ENCODE data around the gene NR0B2. TPM values are rescaled to one million over a fixed set of nuclear protein-coding genes. Genes with fewer than 3 reads are reported as not detected.

Gene NR0B2
- total RNA-seq, 1 donor from 2014 or later: not detected

DNA sequence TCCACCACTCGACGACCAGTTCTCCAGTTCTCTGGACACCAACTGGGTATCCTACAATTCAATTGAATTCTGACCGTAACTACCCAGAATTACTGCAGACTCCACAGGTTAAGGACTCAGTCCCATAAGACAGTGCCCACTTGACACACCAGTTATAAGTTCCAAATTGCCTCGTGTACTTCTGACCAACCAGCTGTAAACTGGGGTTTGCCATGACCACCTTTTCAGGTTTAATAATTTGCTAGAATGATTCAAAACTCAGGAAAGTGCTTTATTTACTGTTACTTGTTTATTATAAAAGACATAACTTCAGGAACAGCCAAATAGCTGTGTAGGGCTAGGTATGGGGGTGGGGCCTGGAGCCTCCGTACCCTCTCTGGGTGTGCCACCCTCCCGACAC, 23.0 kb upstream of the NR0B2 start:
- no peak for DNase-seq (ENCODE audit: low spot score)

DNA sequence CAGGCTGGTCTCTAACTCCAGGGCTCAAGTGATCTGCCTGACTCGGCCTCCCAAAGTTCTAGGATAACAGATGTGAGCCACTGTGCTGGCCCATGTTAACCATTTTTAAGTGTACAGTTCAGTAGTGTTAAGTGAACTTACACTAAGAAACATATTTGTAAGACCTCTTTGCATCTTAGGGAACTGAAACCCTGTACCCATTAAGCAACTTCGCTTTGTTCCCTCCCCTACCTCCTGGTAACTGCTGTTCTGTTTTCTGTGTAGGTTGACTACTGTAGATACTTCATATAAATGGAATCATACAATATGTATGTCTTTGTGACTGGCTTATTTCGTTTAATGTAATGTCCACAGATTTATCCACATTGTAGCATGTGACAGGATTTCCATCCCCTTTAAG, 18.8 kb upstream of the NR0B2 start:
- no peak for DNase-seq (ENCODE audit: low spot score)

DNA sequence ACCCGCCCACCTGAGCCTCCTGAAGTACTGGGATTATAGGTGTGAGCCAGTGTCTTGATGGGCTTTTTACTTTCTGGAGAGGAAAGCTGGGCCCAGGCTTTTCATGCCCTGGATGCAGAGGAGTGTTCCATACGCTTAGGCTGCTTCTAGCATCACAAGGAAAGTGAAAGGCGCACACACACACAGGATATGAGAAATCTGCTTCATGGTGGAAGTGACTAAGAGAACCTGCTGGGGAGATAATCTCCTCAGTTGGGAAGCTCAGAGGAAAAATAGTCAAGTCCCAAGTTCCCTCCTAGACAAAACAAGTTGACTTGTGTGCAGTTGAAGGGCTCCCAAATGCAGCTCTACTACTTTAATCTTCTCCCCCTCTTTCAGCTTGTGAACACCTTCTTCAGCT, 9.9 kb upstream of the NR0B2 start:
- no peak for DNase-seq (ENCODE audit: low spot score)

DNA sequence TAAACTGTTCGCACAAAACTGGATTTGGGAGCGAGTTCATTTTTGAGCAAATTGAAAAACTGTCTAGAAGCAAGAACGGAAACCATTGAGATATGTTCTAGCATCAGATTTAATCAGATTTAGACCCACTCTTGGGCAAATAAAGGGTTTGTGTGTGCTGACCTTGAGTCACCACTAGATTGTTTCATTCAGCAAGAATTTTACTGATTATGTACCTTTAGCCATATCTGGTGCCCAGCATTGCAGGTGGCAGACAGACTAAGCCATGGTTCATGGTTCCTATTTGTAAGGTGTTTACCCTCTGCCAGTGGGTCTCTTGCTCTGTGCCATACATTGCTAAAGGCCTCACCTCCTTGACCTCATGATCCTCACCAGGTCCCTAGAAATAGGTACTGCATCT, 9.1 kb upstream of the NR0B2 start:
- DNase-seq (ENCODE audit: low spot score): no peak

DNA sequence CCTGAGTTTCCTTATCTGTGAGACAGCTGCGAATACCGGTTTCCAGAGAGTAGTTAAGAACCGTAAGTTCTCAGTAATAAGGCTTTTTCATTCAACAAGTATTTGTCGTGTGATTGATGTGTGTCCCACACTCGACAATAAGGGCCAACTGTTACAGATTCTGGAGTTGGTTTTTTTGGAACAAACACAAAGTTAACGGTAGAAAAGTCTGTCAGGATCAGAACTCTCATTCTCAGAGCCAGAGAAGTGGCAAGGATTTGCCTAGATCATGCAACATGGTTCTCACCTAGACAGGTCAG, 8.6 kb upstream of the NR0B2 start:
- DNase-seq (ENCODE audit: low spot score): no peak

DNA sequence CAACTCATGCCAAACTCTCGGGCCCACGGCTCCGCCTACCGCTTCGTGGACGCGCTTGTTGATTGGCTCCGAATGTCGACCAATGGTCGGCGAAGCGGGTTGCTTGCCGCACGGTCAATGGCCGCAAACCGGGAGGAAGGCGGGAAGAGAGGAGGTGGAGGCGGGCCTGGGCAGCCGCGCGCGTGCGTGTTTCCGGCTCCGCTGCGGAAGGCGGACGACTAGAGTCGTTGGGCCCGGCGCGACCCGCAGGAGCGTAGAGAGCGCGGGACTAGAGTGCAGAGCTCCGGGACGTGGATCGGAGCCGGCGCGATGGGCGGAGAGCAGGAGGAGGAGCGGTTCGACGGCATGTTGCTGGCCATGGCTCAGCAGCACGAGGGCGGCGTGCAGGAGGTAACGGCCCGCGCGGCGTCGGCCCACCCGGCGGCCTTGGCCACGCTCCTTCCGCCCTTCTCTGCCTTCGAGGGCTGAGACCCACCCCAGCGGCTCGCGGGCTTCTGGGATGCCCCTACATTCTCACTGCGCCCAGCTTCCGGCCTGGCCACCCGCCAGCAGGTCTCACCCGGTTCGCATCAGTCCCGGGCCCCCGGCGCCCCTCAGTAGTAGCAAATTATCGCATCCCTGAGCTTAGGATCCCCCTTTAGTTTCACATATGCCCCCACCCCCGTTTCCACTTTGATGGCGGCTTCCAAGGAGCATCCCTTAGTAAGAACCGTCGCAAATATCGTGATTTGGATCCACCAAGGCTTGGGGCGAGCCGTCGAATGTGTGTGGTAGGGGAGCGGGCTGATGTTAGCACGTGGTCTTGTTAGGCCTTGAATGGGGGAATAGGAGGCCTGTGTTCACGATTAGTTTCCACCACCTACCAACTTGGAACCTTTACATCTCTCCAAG, 8.0 kb upstream of the NR0B2 start, which contains the start of gene NUDC:
Gene NUDC, plus strand, starts transcription at position 204 of the 891 bp plus-strand sequence. Its CDS starts 106 bp downstream, at position 310.
- DNase-seq (ENCODE audit: low spot score): peak; percentile 96

DNA sequence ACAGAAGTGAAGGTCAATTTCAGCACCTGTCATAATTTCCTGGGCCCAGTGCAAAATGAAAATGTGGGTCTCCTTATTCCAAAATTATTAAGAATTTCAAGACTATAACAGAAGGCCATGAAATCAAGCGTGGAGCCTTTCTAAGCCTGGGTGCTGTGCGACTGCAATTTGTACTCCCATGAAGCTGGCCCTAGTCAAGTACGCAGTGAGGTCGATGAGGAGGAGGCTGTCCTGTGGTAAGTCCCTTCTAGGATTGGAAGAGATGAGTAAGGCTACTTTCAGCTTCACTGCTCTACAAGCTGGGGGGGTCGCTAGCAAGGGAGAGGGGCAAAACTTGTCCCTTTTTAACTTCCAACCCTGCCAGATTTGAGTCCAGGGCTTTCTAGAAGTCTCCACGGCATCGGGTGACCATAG, 7.4 kb upstream of the NR0B2 start:
- DNase-seq (ENCODE audit: low spot score): no peak

DNA sequence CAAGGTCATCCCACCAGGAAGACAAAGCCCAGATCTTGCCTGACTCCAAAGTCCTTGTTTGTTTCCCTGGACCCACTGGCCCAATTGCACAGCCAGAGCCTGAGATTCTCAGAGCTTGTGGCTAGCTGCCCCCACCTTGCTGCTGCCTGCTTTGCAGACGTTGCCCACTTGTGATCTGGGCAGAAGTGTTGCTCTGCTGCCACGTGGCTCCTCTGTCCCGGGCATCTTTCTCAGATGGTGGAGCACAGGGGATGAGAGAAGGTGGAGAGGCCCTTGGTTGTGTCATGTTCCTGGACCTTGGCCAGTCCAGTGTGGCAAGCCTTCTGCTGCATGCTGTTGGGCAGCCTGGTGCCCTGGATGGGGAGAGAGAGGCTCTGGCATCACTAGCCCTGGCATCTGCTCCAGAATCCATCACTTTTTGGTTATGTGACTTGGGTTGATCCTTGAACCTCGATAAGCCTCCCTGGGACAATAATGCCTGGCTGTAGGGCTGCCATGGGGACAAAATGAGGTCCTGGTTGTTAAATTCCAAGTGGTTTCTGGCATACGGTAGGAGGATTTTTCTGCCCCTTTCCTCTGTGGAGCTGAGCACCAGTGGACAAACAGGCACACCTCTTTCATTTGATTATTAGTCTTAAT, 1.5 kb upstream of the NR0B2 start:
- no peak for DNase-seq (ENCODE audit: low spot score)

DNA sequence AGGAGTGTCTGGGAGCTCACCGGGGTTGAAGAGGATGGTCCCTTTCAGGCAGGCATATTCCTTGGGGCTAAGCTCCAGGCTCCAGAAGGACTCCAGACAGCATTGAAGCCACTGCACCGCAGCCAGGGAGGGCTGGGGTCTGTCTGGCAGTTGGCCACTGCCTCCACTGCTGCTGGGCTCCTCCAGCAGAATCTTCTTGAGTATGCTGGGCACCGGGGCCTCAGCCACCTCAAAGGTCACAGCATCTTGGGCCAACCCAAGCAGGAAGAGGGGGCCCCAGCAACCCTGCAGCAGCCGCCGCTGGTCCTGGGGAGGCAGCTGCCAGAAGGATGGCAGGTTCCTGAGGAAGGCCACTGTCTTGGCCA, 404 bp downstream of the NR0B2 start:
- no peak for DNase-seq (ENCODE audit: low spot score)

DNA sequence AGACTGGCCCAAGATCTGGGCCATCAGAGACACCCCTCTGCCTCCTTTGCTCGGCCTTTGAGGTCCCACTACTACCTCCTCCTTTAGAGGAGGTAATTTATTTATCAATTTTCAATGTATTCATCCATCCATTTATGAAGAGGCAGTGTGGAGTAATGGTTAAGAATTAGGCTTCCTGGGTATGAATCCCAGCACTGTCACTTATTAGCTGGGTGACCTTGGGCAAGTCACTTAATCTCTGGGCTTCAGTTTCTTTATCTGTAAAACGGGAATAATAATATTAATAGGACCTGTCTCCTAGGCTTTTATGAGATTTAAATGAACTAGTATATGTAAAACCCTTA, 1.7 kb downstream of the NR0B2 start:
- DNase-seq (ENCODE audit: low spot score): no peak

DNA sequence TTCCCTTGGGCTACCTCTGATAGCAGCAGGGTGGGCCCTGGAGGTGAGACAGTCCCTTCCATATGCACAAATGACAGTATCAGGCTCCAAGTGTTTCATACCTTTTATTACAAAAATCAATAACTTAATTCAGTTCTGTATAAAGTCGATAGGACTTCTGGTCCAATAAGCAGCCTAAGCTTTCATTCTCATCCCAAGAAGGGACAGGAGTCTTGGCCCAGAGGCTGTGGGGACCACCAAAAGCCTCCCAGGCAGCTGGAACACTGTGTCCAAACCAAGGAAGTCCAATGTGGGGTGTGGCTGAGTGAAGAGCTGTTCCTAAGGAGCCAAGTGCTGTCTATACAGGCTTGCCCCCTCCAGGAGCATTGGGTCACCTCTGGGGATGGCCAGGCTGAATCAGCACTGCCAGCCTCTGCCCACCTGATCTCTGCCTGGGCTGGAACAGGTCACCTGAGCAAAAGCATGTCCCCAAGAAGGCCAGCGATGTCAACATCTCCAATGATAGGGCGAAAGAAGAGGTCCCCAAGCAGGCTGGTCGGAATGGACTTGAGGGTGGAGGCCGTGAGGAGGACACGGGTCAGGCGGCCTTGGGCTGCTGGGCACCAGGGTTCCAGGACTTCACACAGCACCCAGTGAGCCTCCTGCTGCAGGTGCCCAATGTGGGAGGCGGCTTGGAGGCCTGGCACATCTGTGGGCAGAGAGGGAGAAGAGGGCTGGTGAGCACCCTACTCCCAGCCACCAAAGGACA, 2.2 kb downstream of the NR0B2 start:
- DNase-seq (ENCODE audit: low spot score): no peak

DNA sequence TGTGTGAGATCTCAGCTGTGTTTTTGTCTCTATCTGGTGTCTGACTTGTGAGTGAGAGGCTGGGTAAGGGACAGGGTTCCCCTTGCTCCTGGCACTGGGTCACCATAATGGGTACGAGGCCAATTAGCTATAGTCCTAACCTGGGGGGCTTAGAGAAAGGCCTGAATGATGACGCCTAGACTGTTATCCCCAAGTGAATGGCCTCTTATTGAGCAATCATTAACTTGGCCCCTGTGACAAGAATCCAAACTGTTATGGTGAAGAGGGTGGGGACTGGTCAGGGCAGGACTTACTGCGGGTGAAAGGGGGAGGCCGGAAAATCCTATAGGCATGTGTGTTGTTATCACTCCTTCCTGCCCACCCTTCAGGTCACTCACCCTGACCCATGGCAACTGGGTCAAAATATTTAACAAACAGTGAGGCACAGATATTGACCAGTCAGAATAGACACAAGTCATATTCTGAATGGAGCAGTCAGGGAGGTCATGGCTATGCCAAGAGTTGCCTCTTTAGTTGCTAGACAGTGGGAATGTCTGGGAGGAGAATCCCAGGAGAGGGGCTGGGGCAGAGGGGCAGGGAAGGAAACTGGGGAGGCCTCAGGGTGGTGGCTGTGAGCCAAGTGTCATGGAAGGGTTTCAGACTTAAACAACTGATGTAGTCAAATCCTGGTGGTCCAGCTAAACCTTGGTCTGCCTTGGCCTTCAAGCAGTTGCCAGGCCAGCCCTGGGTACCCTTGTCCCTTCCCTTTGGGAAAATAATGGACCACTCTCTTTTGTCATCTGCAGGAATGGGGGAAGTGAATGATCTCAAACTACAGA, 3.2 kb downstream of the NR0B2 start:
- no peak for DNase-seq (ENCODE audit: low spot score)

DNA sequence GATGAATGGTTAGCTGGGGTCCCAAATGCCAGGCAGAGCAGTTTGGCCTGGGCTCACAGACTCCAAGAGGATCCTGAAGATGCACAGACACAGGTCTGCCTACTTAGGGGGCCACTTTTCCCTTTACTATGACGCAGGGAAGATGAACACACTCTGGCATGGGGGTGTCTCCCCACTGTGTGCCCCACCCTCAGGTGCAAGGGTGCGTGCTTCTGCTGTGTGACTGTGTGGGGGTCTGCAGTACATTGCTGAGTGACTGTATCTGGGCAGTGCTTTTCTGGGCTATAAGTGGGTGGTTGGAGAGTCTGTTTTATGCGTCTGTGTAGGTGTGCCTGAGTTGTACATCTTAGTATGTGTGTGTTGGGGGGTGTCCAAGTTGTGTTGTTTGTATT, 3.8 kb downstream of the NR0B2 start:
- no peak for DNase-seq (ENCODE audit: low spot score)

DNA sequence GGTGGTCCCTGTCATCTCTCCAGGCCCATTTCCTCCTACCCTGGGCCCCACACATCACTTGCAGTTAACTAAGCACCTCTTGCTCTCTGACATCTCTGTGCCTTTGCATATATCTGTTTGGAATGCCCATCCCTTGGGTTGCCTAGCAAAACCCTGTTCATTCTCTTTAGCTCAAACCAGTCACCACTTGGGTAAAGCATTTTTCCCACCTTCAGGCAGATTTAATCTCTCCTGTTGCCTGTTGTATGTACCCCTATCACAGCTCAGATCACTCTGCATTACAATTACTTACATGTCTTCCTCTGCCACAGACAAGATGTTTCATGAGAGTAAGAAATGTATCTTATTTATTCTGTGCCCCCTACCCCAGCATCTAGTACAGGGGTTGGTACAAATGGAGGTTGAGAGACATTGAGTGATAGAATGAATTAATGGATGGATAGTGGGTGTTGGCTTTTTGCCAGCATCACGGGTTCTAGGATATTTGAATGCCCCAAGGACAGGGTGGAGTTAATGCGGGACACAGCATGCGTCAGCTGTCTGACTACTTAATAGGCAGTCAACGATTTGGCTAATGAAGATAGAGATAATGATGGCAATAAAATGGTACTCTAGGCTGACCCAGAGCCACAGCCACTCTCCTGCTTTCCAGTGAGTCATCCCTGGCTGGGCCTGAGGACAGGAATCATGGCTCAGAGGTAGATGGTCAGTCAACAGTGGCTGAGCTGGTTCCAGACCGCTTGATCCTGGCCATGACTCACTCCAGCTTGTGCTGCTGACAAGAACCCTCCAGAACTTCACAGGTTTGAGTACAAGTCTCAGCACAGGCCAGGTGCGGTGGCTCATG, 6.5 kb downstream of the NR0B2 start:
- no peak for DNase-seq (ENCODE audit: low spot score)

DNA sequence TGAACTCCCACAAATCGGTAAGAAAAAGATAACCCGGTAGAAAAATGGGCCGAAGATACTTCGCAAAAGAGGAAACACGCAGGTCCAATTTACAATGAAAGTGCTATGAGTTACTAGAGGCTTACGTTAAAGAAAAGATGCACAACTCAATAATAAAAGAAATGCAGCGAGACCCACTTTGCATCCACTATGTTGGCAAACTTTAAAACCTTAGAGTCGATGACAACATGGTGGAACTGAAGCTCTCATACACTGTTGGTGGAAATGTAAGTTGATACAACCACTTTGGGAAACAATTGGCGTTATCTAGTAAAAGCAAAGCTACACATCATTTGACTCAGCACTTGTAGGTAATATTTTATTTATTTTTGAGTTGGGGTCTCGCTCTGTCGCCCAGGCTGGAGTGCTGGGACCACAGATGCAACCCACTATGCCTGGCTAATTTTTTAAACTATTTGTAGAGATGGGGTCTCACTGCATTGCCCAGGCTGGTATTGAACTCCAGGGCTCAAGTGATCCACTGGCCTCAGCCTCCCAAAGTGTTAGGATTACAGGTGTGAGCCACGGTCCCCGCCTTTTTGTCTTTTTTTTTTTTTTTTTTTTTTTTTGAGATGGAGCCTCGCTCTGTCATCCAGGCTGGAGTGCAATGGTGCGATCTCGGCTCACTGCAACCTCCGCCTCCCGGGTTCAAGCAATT, 12.8 kb downstream of the NR0B2 start:
- DNase-seq (ENCODE audit: low spot score): no peak

DNA sequence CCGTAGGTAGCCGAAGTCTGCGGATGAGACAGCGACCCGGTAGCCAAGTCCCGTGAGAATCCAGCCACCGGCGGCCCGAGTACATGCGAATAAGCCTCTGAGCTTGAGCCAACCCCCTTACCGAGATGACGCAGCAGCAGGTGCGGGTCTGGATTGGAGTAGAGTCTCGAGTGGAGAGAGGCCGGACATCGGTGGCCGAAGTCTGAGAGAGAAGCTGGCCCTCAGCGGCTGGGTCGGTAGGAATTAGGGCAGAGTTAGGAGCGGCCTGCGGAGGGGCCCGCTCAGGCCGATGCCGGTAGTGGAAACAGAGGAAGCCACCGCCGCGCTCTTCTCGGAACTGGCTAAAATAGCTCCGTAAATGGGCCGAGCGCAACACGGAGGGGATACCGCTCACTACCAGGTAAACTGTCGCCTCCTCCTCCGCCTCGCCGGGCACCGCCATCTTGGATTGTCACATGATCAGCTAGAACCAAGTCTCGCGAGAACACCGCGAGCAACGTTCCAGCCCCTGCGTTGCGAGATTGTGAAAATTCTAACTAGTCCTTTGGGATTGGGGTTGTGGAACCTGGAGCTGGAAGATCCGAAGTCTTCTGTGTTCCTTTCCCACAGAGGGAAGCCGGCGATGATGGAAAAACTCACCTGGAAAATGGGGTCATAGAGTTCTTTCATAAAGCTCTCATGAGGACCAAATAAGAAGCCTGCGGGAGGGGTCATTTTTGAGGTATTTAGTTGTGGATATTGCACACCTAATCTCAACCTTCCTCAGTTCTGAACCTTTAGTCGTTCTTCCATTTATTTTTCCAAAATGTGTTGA, 13.6 kb downstream of the NR0B2 start, which contains the start of gene GPATCH3:
Gene GPATCH3, minus strand, starts transcription at position 467 of the 814 bp plus-strand sequence. Its CDS starts 25 bp downstream, at position 442.
- DNase-seq (ENCODE audit: low spot score): peak; percentile 94

DNA sequence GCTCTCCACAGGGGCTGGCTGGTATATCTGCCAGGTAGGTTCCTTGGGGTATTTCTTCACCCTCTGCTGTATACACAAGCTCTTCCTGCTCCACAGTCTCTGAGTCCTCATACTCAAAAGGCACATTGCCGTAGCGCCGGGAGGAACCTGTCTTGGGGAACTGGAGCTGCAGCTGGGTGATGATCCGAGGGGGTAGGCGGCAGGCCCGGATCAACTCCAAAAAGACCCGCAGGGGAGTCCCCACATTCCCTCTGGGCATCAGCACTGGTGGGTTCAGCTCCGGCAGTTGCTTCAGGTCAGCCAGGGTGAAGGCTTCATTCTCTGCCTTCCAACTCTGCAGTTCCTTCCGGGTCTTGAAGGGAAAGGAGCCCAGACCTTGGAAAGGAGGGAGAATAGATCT, 16.4 kb downstream of the NR0B2 start:
- DNase-seq (ENCODE audit: low spot score): no peak

DNA sequence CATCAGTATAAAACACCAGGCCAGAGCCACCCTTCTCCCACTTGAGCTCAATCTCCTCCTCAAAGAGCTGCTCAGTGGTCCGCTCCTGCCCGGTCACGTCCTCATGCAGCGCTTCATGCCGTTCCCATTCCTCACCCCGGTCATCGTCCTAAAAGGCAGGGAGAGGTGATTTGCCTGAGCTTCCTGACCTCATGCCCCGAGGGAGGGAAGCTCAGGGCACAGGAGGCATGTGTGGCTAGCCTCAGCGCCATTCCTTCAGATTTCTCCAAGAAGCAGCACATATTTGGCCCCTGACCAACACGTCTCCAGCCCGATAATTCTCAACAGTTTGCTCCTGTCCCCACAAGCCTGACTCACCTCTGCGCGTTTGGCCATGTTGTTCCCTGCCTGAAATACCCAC, 19.5 kb downstream of the NR0B2 start:
- DNase-seq (ENCODE audit: low spot score): no peak

DNA sequence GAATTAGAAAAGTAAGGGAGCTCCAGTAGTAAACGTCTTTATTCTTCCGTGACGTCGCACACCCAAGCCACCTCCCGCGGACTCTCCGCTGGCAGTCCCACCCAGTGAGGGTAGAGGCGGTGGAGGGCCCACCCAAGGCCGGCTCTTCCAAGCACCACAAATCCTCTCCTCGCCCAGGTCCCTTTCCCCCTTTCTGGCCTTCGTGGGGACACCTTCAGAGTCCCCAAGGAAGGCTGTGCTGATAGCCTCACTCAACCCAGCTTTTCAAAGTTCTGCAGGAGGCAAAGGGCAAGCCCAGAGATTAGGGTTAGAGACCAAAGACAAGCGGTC, 23.3 kb downstream of the NR0B2 start:
- DNase-seq (ENCODE audit: low spot score): no peak
